HG02798 (cell line): ENCODE results near the gene TM7SF2.

Experiments
- ATAC-seq: cut with Tn5 transposase; IDR thresholded peaks from one replicate; pipeline ENCODE4 v1.9.1; 2021; ENCODE audit warnings: mild to moderate bottlenecking; ENCODE audit not compliant: unreplicated experiment, poor library complexity

TM7SF2 gene

DNA sequence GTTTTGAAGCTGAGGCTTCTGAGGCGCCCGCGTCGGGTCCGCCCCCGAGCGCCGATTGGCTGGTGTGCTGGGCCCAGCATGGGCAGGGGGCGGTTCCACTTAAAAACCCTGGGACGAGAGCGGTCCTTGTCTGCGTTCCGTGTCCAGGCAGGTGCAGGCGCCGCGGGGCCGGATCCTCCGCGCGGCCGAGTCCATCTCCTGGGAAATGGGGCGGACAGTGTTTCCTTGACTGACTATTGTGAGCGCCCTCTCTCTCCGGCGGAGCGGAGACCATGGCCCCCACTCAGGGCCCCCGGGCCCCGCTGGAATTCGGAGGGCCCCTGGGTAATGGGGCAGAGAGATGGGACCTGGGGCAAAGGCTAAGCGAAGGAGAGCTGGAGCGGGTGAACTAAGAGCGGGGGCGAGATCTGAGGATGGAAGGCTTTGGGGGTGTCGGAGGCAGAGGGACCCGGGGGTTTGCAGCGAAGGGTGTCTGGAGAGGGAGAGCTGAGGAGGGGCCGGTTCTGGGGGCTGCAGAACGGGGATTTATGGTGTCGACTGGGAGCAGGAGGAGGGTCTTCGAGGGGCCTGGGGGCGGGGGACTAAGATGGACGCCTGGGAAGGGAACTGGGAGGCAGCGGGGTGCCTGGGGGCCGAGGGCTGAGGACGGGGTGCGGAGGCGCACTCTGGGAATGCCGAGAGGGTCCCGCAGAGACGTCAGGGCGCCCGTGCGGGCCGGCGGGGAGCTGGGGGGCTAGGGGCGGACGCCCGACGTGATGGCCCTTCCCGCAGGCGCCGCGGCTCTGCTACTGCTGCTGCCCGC, at the start of gene TM7SF2:
Gene TM7SF2 (plus strand): TSS at position 129 of the 802 bp plus-strand sequence. CDS start 144 bp downstream, at position 273.
- peak; percentile 77 for ATAC-seq

DNA sequence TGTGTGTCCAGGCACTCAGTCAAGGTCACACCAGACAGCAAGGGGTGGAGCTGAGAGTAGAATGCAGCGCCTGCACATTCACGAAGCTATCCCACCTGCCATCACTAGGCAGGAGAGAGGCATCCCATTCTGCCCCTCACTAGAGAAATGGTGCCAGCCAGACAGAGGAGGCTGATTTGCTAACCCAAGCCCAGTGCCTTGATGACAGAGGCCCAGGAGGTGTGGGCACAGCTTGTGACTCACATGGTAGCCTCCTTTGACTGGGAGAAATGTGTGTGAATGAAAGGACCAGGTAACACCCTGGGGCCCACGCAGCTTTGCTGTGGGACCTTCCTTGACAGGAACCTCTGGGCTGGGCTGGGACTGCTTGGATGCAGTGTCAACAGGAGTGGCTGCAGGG, 48.1 kb upstream of the TM7SF2 start:
- no peak for ATAC-seq

DNA sequence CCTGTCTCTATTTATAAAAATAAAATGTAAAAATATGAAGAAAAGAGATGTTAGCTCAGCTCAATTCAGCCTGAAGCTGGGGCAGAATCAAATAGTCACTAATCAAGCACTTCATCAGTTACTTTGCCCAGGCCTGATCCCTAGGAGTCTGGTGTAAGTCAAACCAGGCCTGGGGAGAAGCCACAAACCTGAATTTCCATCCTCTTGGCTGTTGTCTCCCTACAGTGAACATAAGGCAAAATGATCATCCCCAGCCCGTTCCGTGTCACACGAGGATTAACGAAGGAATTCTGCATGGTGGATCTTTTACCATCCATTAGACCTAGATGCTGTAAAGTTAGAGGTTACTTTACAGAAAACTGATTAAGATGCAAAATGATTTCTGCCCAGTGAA, 46.8 kb upstream of the TM7SF2 start:
- no peak for ATAC-seq

DNA sequence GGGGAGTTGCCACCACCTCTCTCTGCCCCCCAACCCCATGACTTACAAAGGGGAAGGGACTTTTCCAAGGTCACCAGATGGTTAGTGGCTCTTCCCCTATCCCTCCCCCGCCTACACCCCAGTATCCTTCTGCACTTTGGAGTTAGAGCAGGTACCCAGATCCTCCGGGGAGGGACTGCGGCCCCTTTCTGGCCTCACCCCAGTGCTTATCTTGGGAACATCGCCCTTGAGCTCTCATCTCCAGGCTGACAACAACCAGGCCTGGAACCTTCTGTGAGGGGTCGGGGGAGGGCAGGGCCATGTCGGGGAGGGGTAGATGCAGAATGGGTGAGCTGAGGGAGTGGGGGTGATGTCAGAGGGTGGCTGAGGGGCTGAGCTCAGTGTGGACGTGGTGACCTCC, 45.8 kb upstream of the TM7SF2 start:
- ATAC-seq: no peak

DNA sequence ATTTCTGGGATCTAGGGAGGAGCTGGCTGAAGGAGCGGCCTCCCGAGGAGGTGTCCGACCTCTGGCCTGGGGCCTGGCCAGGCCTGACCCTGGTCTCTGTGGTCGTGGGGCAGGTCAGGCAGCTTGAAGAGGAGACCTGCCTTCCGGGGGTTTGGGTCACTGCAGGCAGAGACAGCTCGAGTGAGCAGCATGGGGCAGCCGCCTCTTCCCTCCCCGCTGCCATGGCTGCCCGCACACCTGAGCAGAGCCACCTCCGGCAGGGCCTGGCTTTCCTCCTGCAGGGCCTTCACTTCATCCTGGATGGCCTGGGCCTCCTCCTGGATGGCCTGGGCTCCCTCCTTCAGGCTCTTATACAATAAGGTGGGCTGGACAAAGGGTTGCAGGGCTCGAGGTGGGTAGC, 45.4 kb upstream of the TM7SF2 start:
- no peak for ATAC-seq

DNA sequence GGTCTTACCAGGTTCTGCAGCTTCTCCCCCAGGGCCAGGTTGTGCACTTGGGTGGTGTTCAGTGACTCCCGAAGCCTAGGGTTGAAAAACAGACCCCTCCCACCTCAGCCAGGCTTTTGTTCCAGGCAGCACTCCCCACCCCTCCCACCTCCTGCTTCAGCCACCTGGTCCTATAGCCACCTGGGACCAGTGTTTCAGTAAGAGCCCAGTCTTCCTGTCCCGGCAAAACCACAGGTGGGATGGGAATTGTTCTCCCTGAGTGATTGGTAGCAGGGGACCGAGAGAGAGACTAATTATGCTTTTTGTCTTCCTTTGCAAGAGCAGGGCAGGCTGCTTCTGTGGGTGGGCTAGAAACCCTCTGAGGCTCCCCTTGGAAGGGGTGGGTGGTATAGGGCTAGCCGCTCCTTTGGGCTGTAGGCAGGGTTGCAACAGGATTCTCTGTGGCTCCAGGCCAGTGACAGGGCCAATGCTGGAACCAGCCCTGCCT, 44.8 kb upstream of the TM7SF2 start:
- no peak for ATAC-seq

DNA sequence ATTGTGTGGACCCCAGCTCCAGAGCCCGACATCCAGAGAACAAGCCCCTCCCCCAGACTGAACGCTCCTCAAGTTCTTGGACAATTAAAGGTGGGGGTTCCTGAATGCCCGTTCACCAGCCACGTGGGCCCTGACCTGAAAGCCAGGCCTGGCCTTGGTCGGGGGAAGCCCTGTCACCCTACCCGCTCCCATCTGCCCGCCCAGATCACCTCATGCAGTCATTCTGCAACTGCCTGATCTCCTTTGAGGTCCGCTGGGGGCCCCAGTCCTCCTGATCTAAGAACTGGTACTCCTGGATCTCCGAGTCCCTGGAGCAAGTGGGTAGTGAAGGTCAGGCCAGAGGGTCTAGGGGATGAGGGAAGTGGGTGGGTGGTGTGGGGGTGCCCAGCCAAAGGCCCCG, 44.2 kb upstream of the TM7SF2 start:
- no peak for ATAC-seq

DNA sequence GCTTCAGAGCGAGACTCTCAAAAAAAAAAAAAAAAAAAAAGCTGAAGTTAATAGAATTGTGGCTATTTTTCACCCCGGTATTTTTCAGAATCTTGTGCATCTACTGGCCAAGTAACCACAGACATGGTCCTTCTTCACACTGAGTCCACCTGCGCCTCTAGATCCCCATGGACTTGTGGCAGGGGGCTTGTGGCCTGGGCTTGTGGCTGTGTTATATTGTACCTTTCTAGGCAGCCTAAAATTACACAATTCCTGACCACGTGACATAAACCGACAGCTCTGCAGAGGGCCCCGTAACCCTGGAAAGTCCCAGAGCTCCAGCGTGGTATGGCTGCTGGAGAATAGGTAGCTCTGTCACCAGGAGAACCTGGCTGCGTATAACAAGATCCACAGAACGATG, 42.5 kb upstream of the TM7SF2 start:
- ATAC-seq: no peak

DNA sequence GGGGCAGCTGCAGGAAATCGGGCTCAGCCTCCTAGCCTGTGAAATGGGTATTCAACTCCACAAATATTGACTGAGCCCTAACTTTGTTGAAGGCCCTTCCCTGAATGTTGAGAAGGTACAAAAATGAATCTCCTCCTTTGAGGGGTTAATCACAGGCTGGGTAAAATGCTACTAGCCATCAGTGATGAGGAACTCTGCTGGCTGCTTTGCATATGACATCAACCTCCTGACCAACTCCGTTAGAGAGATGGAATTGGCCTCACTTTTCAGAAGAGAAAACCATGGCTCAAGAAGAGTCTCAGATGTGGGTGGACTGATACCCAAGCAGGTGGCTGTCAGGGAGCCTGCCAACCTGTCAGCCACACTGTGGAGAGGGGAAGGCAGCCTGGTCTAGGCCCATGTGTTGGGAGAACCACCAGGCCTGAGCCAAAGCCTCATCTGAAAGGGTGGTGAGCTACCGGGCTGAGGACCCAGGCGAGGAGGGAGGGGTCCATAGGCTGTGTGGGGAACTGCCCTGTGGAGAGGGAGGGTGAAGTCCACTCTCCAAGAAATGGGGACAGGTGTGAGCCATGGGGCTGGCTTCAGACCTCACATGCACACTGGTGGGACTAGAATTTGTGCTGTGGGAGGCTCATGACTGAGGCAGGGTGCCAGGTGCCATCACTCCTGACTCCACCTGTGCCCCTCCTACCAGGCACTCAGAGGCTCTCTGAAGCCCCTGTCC, 39.6 kb upstream of the TM7SF2 start:
- no peak for ATAC-seq

DNA sequence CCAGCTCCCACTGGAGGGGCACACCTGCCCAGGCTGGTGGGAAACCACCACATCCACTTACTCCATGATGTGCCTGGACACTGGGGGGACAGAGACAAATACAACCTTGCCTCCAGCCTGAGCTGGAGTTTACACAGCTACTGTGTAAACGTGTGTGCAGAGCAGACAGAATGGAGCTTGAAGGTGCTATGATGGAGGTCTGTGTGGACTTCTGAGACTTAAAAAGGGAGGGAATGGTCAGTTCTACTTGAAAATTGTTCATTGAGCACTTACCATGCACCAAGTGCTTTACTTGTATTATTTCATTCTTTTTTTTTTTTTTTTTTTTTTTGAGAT, 39.1 kb upstream of the TM7SF2 start:
- ATAC-seq: no peak

DNA sequence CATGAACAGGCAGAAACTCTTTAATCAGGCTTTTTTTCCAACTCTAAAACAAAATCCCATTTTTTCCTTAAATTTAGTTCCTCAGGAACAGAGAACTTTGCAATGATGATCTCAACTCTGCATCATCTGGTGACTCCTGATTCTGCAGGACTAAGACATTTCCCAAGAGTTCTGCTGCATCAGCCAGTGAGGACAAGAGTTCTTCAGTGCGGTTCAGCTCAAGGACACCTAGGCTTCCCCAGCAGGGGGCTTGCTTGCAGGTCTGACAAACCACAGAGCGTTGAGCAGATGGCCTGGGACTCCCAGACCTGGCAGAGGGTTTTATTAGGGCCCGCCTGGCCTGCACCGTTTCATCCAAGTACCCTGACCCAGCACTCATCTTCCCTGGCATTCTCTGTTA, 34.2 kb upstream of the TM7SF2 start:
- ATAC-seq: no peak

DNA sequence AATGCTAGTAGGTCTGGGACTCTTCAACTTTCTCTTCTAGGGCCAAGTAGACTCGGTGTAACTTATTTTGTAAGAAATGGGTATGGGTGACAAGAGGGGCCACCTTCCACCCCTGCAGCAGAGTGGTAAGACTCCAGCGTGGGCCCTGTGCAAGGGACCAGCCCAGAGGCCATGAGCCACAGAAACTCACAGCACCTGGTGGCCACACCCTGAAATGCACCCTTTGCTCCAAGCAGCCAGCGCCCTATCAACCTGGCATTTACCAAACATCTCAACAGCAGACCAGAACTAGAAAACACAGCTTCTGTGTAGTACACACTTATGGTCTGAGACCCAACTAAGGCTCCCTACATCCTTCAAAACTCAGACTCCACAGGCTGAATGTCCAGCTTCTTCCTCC, 33.5 kb upstream of the TM7SF2 start:
- peak; percentile 60 for ATAC-seq

DNA sequence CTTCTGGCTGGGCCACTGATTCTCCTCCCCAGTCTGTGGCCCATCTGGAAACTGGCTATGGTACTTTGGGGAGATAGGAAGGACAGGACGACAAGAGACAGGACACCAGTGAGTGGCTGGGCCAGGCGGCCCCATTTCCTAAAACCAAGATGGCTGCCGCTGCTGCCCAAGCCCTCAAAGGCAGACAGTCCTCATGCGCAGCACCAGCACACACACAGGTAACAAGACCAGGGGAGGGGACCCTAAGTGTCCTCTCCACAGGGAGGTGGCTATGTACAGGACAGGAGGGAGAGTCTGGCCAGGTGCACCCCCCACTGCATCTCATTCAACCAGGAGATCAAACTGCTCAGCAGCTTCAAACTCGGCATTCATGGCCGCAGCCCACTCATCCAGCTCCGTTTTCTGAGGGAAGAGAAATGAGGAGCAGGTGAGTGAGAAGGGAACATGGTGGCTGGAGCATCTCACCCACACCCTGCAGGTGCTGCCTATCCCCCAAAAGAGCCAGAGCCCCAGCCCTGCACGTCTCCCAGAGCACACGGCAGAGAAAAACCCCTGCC, 32.8 kb upstream of the TM7SF2 start:
- ATAC-seq: no peak

DNA sequence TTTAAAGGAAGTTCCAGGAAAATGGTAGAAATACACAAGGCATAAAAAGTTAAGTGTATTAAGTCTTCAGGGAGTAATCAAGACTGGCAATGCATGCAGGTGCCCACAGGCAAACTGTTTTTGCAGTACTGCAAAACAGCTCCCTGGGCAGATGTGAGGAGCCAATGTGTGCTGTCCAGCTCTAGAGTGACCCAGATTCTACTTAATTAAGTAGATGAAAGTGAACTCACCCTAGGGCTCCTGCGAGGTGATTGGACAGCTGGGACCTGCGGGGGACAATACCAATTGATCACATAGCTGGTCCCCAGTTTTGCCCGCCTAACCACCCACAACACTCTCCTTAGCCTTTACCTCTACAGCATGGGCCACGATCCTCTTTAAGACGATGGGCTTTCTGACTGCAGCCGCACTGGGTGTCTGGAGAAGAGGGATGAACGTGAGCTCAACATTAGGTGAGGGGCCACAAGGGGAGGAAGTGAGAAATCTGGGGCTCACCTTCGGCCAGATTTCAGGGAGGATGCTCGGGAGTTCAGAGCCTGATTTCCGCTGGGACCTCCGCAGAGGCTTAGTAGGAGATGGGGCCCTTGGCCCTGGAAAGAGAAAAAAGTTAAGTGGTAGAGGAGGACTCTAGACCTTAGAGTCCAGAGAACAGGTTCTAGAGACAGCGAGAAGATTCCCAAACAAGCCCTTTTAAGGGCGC, 28.4 kb upstream of the TM7SF2 start:
- peak; percentile 11 for ATAC-seq

DNA sequence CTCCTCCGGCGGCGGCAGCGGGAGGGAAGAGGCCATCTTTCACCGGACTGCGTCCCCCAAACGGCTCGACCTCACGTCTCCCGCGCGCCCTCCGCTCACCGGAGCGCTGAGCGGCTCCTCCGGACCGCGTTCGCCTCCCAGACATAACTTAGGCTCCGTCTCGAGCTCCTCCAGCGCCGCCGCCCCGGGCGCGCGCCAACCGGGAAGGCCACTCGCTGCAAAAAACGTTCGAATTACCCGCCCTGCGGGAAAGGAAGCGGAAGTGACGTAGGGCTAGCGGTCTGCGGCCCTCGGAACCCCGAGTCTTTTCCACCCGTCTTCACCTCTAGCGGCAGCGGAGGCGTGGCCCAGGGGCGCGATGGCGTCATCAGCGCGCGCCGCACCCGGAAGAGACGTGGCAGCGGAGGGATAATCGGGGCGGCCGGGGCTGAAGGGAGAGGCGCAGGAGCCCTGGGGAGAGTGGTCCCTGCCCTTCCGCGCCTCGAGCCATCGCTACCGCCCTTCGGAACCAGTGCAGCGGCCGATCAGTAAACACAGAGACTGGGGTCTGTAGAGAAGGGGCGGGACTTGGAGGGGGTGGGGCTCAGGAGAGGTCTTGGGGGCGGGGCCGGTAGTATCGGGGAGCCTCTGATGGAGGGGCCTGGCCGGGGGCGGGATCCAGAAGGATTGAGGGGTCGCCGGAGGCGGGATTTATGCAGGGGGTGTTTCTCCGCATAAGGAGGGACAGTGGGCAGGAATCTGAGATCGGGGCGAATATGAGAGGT, 27.7 kb upstream of the TM7SF2 start, which contains the start of the genes CDCA5 and ZFPL1:
Gene CDCA5 (minus strand): TSS at position 207 of the 764 bp plus-strand sequence. CDS start 62 bp downstream, at position 145.
Gene ZFPL1 (plus strand): TSS at position 389 of the 764 bp plus-strand sequence. CDS start 477 bp downstream, outside the sequence.
- ATAC-seq: peak; percentile 92

DNA sequence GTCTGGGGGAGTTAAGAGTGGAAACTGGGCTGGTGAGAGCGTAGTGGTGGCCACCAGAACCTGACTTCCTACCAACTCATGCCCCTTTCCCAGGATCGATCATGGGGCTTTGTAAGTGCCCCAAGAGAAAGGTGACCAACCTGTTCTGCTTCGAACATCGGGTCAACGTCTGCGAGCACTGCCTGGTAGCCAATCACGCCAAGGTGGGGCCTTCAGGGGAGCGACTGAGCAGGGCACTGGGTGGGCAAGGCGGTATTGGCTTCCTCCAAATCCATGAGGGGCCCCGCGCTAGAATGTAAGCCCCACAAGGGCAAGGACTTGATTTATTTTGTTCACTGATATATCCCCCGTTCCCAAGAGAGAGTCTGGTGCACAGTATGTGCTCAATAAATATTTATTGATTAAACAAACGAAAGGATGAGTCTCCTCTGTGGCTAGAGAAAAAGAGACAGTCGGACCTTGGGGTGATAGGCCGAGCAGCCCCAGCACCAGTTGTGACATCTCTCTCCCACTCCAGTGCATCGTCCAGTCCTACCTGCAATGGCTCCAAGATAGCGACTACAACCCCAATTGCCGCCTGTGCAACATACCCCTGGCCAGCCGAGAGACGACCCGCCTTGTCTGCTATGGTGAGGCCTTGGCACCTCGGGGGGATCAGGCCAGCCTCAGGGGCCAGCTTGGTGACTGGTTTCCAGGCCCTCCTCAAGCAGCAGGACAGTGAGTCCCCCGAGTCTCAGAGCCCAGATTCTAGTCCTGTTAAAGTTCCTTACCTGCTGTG, 26.9 kb upstream of the TM7SF2 start:
- ATAC-seq: no peak

DNA sequence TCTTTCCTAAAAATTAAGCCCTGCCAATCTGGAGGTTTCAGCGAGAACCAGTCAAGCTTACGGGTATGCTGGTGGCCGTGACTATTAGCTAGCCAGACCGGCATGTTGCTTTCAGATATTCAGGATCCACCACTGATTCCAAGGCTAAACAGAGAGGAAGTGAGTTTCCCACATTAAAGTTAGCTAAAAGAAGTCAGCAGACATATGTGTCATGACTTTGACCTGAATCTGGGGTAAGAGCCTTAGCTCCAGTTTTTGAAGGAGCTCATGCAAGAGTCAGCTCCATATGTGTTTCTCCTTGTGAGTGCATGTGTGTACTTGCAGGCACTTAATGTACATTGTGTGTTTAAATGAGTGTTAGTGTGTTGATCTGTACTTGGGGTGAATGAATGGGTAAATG, 26.2 kb upstream of the TM7SF2 start:
- ATAC-seq: no peak

DNA sequence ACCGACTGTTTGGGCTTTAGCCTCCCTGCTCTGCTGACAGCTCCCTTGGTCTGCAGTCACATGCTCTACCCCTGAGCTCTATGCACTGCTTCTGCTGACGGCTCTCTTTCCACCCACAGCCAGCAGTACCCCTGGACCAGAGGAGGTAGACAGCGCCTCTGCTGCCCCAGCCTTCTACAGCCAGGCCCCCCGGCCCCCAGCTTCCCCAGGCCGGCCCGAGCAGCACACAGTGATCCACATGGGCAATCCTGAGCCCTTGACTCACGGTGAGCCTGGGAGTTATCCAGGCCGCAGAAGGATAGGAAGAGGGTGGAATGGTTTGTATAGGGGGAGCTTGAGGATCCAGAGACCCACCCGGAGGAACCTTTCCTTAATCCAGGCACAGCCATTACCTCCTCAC, 24.9 kb upstream of the TM7SF2 start:
- ATAC-seq: no peak

DNA sequence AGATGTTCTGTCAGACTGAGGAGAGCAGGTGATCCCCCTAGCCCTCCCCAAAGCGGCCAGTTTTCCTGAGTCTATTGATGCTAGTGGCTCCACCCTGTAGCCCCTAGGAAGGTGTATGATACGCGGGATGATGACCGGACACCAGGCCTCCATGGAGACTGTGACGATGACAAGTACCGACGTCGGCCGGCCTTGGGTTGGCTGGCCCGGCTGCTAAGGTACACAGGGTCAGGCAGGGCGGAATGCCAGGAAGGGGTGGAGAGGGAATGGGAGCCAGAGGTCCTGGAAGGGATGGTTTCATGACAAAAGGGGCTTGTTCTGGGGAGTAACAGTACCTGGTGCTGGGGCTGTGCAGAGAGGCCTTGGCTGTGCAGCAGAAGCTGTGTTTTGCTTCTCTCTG, 24.5 kb upstream of the TM7SF2 start:
- no peak for ATAC-seq
